Measurements from ENCODE around the gene EEF1A2. TPM values are rescaled to one million over a fixed set of nuclear protein-coding genes. Genes with fewer than 3 reads are reported as not detected.

EEF1A2 gene
- total and polyA plus RNA-seq, 2 of the 4 experiments (the other 2 are of a cell fraction), result 1.3 to 4.6 TPM

- intact Hi-C loops (cut with micrococcal nuclease) (no loop called here), in situ Hi-C loops (cut with MboI; ENCODE audit: low sequenced_read_pairs) (no loop called here), dilution Hi-C loops (cut with HindIII; ENCODE audit: low sequenced_read_pairs, unreplicated experiment) (no loop called here)
- H4K8ac ChIP-seq (ENCODE audit: low read depth in 2 of 2, low read length in 2 of 2), result no peak overlapping the region
- no peak for ATAC-seq (ENCODE audit: low read depth)
- H2AFZ ChIP-seq (replicated peaks; ENCODE audit: low read length, poor library complexity), result no peak overlapping the region
- no peaks in the 10 kb centered on the region for H3K9me1 ChIP-seq (ENCODE audit: insufficient read depth, low read length)
- TF ChIP-seq USF2 (IDR thresholded peaks at IDR 0.05; ENCODE audit: low read depth, low read length) (no peak), SMC3 (IDR thresholded peaks at IDR 0.05; ENCODE audit: low read depth, low read length) (no peak), RCOR1 (IDR thresholded peaks at IDR 0.05; ENCODE audit: insufficient replicate concordance, low read length) (no peak), CTCF (conservative IDR thresholded peaks at IDR 0.05; ENCODE audit: low read depth, low read length) (no peak), CHD1 (IDR thresholded peaks at IDR 0.05; ENCODE audit: low read depth, low read length) (no peak), CEBPB (IDR thresholded peaks at IDR 0.05; ENCODE audit: low read depth, low read length) (no peak), POLR2A (IDR thresholded peaks at IDR 0.05; ENCODE audit: low read depth, low read length) (no peak), ELK1 (IDR thresholded peaks at IDR 0.05; ENCODE audit: borderline replicate concordance, low read depth, low read length) (no peak), MAFK (IDR thresholded peaks at IDR 0.05; ENCODE audit: low read depth, low read length) (no peak), RFX5 (IDR thresholded peaks at IDR 0.05; ENCODE audit: low read depth, low read length) (no peak), BHLHE40 (IDR thresholded peaks at IDR 0.05; ENCODE audit: low read depth, low read length) (no peak), MAZ (IDR thresholded peaks at IDR 0.05; ENCODE audit: borderline replicate concordance, low read depth, low read length) (no peak), FOS (IDR thresholded peaks at IDR 0.05; ENCODE audit: low read depth, low read length) (no peak), RAD21 (IDR thresholded peaks at IDR 0.05; ENCODE audit: low read length) (no peak)
- H3K18ac ChIP-seq (ENCODE audit: low read depth, low read length), result no peak overlapping the region
- no peak overlapping the region for H2BK20ac ChIP-seq (ENCODE audit: low read depth, low read length)
- no peaks in the 10 kb centered on the region for H3K79me1 ChIP-seq (ENCODE audit: low read depth in 1 of 2, low read length in 2 of 2)
- no peak overlapping the region for H2AK5ac ChIP-seq (ENCODE audit: low read depth, low read length)
- H3K27ac ChIP-seq (ENCODE audit: insufficient read depth, low read length), result no peak overlapping the region
- 76% methylated on average over 8 of the region's 28 CpGs; no CpG with 5 or more reads in 1 of the 2 experiments for WGBS, 2 experiments (ENCODE audit: extremely low coverage in 2 of 2, insufficient read length in 1 of 2)
- no peaks in the 10 kb centered on the region for H4K20me1 ChIP-seq (ENCODE audit: insufficient read depth, low read length)
- no peak overlapping the region for H4K5ac ChIP-seq (ENCODE audit: low read depth, low read length)
- peaks cover 3% of the 10 kb centered on the region; the same call in 1 of the 2 replicates for H3K4me1 ChIP-seq (ENCODE audit: control insufficient read depth, insufficient read depth, low read length)
- no peak overlapping the region for H3K56ac ChIP-seq (ENCODE audit: extremely low read depth, insufficient read depth, low read length)
- no peak overlapping the region for H4K91ac ChIP-seq (ENCODE audit: insufficient read depth, low read depth, low read length)
- no TSS peak for BruUV-seq (replicated peaks)
- CTCF ChIA-PET, result no interaction called here
- peaks cover 13% of the 10 kb centered on the region; the same call in 1 of the 2 replicates for H3K27me3 ChIP-seq (ENCODE audit: control insufficient read depth, insufficient read depth, low read length)
- H3K4me3 ChIP-seq (ENCODE audit: insufficient read depth, low read depth, low read length), result no peak overlapping the region
- no peak overlapping the region for H2BK5ac ChIP-seq (ENCODE audit: low read depth, low read length, poor library complexity, severe bottlenecking)
- POLR2A ChIA-PET (ENCODE audit: unreplicated experiment), result no interaction called here
- H3K9me3 ChIP-seq (ENCODE audit: control insufficient read depth, insufficient read depth, low read length), result no peaks in the 10 kb centered on the region
- H3K14ac ChIP-seq (replicated peaks; ENCODE audit: low read depth, low read length), result no peak overlapping the region
- H3K4me2 ChIP-seq (ENCODE audit: low read depth, low read length), result no peak overlapping the region
- no peak overlapping the region for H3K23ac ChIP-seq (ENCODE audit: low read depth, low read length)
- H3K9ac ChIP-seq (ENCODE audit: low read depth, low read length), result no peak overlapping the region
- no peak overlapping the region for H2BK15ac ChIP-seq (ENCODE audit: low read depth, low read length)
- H3K4ac ChIP-seq (ENCODE audit: low read depth, low read length), result no peak overlapping the region
- H2BK120ac ChIP-seq (ENCODE audit: low read depth, low read length), result no peak overlapping the region
- H3K36me3 ChIP-seq (ENCODE audit: control insufficient read depth, insufficient read depth, low read length), result no peaks in the 10 kb centered on the region
- no peak overlapping the region for H2AK9ac ChIP-seq (replicated peaks; ENCODE audit: low read depth, low read length, poor library complexity)
- no peak for DNase-seq
Observed at GRCh38 chr20:63541371-63541770, 42.5 kb upstream of the EEF1A2 start.

Data from IMR-90 (cell line).